ENCODE results near the gene IFIT3.

GRCh38 chr10:89278034-89278535, 49.7 kb upstream of the IFIT3 start:
- no peak for TF ChIP-seq CTCF (conservative IDR thresholded peaks at IDR 0.05 in 1 of 2, IDR thresholded peaks at IDR 0.05 in 1 of 2; ENCODE audit: low read depth in 1 of 2, low read length in 2 of 2)
- no peak for TF ChIP-seq EZH2 (IDR thresholded peaks at IDR 0.05; ENCODE audit: low read length, missing control alignments)

Measured in fibroblast of lung (primary cell).